Activated CD4-positive, alpha-beta T cell treated with anti-CD3 and anti-CD28 coated beads, Interleukin-2, amount 10 ng/mL, durations not matched to agents 7 days and 5 days (primary cell): ENCODE measurements around the gene ATG2A. TPM values are rescaled to one million over a fixed set of nuclear protein-coding genes. Genes with fewer than 3 reads are reported as not detected.

Experiments
- CTCF ChIA-PET: fragments of 350-600 bp; sonication (Branson Sonifier 250); formaldehyde crosslinking; loops from one replicate; lab custom pipeline; 2021; ENCODE audit warnings: antibody characterized with exemption; lab: Charles Lee
- POLR2A ChIA-PET: fragments of 350-600 bp; sonication (Branson Sonifier 250); formaldehyde crosslinking; loops from one replicate; lab custom pipeline; 2021; ENCODE audit warnings: antibody characterized with exemption; lab: Charles Lee
- DNase-seq: peaks from one replicate; pipeline ENCODE4 v3.0.0-alpha.2; 2020
- H3K27ac Mint-ChIP-seq: one replicate; pipeline ENCODE4 v1.8.0; 2021; ENCODE audit warnings: mild to moderate bottlenecking, moderate library complexity, mixed read lengths
- H3K27me3 Mint-ChIP-seq: one replicate; pipeline ENCODE4 v1.8.0; 2021; ENCODE audit warnings: mixed read lengths
- H3K36me3 Mint-ChIP-seq: one replicate; pipeline ENCODE4 v1.8.0; 2021; ENCODE audit warnings: low read depth, mixed read lengths
- H3K4me1 Mint-ChIP-seq: one replicate; pipeline ENCODE4 v1.8.0; 2021; ENCODE audit warnings: mixed read lengths
- H3K4me3 Mint-ChIP-seq: one replicate; pipeline ENCODE4 v1.8.0; 2021; ENCODE audit warnings: mild to moderate bottlenecking, moderate library complexity, mixed read lengths
- H3K9me3 Mint-ChIP-seq: one replicate; pipeline ENCODE4 v1.8.0; 2021; ENCODE audit warnings: mixed read lengths
- total RNA-seq, 2 experiments: library from RNA; stranded (reverse); gene quantifications; one replicate each; pipeline ENCODE4 v1.2.3, GENCODE V29; 2021

ATG2A gene
- total RNA-seq, 2 experiments from 2014 or later, result 23.0 to 25.7 TPM

DNA sequence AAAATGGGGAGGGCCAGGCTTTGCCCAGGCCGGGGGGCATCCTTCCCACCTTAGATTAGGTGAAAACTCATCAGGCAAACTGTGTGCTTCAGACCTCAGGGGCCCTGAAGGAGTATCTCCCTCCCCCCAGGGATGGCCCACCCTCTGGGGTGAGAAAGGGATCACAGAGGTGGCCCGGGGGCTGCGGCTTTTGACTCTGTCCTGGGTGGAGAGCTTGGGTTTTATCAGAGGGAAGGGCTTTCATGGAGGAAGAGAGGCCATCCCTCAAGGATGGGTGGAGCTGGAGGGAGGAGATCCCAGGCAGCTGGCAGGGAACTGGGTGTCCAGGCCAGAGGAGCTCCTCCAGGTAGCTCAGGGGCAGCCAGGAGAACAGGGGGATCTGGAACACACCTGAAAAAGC is 4.4 kb upstream of the ATG2A start:
- Mint-ChIP-seq H3K4me3 (no peak overlapping the region), H3K27ac (no peak overlapping the region), H3K9me3 (no peaks in the 10 kb centered on the region), H3K4me1 (peaks cover 28% of the 10 kb centered on the region), H3K36me3 (no peaks in the 10 kb centered on the region), H3K27me3 (no peaks in the 10 kb centered on the region)
- DNase-seq, result no peak
- ChIA-PET CTCF (interaction anchor here (1.0 kb wide), 1 partner anchor 21 kb away, joined by 5 read pairs; no protein-coding TSS in a partner anchor), POLR2A (no interaction called here)

DNA sequence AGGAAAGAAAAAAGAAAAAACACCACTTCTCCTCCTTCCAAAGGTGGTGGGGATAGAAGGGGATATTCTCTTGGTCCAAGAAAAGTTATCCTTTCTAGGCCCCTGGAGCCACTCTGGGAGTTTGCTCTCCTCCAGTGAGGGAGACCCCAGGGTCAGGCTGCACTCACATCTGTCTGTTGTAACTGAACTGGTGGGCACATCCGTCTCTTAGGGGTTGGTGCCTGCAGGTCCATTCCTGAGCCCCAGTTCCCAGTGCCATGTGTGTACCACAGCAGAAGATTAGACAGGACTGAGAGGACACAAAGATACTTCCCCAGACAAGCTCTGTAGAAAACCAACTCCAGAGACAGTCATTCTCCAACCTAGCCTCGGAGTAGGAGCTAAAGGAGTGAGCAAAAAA is 3.1 kb upstream of the ATG2A start:
- no peaks in the 10 kb centered on the region for H3K9me3 Mint-ChIP-seq
- POLR2A ChIA-PET, result no interaction called here
- no peak overlapping the region for H3K27ac Mint-ChIP-seq

DNA sequence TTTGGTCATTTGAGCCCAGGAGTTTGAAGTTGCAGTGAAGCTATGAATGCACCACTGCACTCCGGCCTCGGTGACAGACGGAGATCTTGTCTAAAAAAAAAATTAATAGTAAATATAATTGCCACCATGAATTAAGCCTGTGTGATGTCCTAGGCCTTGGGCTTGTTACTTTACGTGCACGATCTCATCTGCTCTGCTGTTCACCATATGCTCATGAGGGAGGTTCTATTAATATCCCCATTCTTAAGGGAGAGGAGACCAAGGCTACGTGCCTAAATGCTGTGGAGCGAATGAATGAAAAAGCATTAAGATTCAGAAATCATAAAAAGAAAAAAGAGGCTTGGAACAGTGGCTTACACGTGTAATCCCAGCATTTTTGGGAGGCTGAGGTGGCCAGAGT is 2.6 kb upstream of the ATG2A start:
- no peaks in the 10 kb centered on the region for H3K9me3 Mint-ChIP-seq
- POLR2A ChIA-PET, result no interaction called here
- no peak overlapping the region for H3K4me3 Mint-ChIP-seq
- peaks cover 34% of the 10 kb centered on the region for H3K4me1 Mint-ChIP-seq
- no peaks in the 10 kb centered on the region for H3K36me3 Mint-ChIP-seq
- CTCF ChIA-PET, result interaction anchor here (0.6 kb wide), 2 partner anchors 59 to 155 kb away, joined by 3 read pairs; no protein-coding TSS in a partner anchor
- no peak for DNase-seq
- no peaks in the 10 kb centered on the region for H3K27me3 Mint-ChIP-seq
- H3K27ac Mint-ChIP-seq, result no peak overlapping the region

More for the DNA sequence above, 3.1 kb upstream of the ATG2A start:
- DNase-seq, result no peak
- no peaks in the 10 kb centered on the region for H3K36me3 Mint-ChIP-seq
- H3K4me1 Mint-ChIP-seq, result peaks cover 35% of the 10 kb centered on the region
- H3K27me3 Mint-ChIP-seq, result no peaks in the 10 kb centered on the region
- CTCF ChIA-PET, result no interaction called here
- no peak overlapping the region for H3K4me3 Mint-ChIP-seq

DNA sequence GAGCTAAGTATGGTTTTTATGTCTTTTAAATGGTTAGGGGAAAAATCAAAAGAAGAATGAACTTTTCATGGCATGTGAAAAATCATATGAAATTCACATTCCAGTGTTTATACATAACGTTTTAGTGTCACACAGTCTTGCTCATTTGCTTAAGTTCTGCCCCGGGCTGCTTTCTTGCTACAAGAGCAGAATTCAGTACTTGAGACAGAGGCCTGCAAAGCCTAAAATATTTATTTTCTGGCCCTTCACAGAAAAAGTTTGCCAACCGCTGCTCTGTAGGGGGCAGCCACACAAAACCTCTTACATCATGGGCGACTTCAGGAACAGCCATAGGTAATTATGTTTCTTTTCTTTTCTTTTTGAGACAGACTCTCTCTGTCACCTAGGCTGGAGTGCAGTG is 1.0 kb upstream of the ATG2A start:
- CTCF ChIA-PET, result interaction anchor here (1.1 to 1.7 kb wide), 2 partner anchors 9 to 22 kb away, joined by 3 to 4 read pairs; no protein-coding TSS in a partner anchor
- Mint-ChIP-seq H3K9me3 (no peaks in the 10 kb centered on the region), H3K36me3 (no peaks in the 10 kb centered on the region), H3K27me3 (no peaks in the 10 kb centered on the region), H3K4me1 (peaks cover 25% of the 10 kb centered on the region), H3K27ac (peak overlapping the region; percentile 97), H3K4me3 (peak overlapping the region; percentile 85)
- no peak for DNase-seq
- POLR2A ChIA-PET, result no interaction called here

DNA sequence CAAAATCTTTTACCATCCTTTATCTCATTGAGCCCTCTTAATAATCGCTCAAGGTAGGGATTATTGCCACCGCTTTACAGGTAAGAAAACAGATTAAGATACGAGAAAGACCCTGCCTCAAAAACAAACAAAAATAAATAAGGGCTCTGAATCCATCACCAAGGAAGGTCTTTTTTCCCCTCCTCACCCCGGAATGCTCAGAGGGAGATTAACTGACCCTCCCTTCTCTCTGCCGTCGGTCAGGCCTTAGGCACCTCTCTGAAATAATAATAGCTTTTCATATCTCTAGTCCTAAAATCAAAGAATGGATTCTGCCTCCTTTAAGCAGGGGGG is 620 bp upstream of the ATG2A start:
- peak overlapping the region; percentile 85 for H3K4me3 Mint-ChIP-seq
- no peaks in the 10 kb centered on the region for H3K36me3 Mint-ChIP-seq
- no peaks in the 10 kb centered on the region for H3K27me3 Mint-ChIP-seq
- H3K9me3 Mint-ChIP-seq, result no peaks in the 10 kb centered on the region
- CTCF ChIA-PET, result interaction anchor here (1.1 to 1.7 kb wide), 2 partner anchors 10 to 21 kb away, joined by 3 to 4 read pairs; no protein-coding TSS in a partner anchor
- H3K27ac Mint-ChIP-seq, result peak overlapping the region; percentile 97
- H3K4me1 Mint-ChIP-seq, result peaks cover 25% of the 10 kb centered on the region
- POLR2A ChIA-PET, result no interaction called here
- DNase-seq, result no peak

DNA sequence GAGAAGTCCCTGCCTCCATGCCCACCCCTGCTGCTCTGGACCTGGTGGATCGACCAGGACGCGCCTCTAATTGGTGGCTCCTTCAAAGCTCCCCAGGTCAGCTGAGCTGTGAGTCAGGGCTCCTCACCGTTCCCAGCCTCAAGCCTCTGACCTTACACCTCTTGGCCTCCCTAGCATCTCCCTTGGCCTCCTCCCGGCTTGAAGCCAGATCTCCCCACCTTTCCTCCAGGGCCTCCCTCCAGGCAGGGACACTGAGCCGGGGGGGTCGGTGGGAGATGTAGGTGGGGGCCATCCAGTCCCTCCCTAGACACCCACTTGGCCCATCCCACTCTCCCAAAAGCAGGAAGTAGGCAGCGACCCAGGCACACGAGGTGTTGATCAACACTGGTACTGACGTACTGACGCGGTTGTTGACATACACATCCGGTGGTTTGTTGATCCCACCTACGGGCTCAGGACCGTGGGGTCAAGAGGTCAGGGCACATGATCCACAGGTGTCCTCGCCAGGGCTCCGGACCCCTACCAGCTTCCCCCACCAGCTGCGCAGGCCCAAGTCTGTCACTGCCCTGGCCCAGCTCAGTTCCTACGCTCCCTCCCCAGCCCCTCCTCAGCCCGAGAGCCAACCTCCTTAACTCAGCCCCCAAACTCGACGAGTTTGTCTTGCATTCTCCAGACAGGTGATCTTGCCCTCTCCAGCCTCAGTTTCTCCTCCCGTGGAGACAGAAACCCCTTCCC is 802 bp downstream of the ATG2A start:
- CTCF ChIA-PET, result interaction anchor here (1.0 to 1.5 kb wide), 4 partner anchors 16 to 98 kb away, joined by 3 to 6 read pairs (median 3); partner anchors contain the start of gene ARL2
- H3K27me3 Mint-ChIP-seq, result no peaks in the 10 kb centered on the region

DNA sequence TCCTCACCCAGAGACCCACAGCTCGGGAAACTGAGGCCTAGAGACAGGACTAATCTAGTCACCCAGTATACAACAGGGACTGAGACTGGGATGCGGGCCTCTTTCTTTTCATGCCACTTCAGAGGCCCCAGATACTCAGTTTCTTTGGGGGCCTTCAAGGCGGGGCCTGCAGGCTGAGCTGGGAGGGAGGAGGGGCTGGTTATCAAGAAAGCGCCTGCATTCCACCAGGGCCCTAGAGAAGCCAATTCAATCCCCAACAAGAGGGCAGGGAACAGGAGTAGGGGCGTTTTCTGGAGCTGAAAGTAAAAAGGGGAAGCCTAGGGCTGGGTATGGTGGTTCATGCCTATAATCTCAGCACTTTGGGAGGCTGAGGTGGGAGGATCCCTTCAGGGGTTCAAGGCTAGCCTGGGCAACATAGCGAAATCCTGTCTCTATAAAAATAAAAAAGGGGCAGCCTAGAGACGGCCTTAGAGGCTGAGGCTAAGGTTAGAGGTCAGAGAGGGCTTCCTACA is 1.6 kb downstream of the ATG2A start:
- Mint-ChIP-seq H3K27ac (peak overlapping the region; percentile 97), H3K36me3 (peaks cover 7% of the 10 kb centered on the region), H3K4me3 (peak overlapping the region; percentile 85), H3K27me3 (no peaks in the 10 kb centered on the region), H3K4me1 (peaks cover 25% of the 10 kb centered on the region), H3K9me3 (no peaks in the 10 kb centered on the region)
- ChIA-PET POLR2A (no interaction called here), CTCF (interaction anchor here (0.6 to 1.4 kb wide), 6 partner anchors 15 to 423 kb away, joined by 3 to 6 read pairs (median 4); partner anchors contain the start of gene SF1)
- no peak for DNase-seq

More for the DNA sequence above, 802 bp downstream of the ATG2A start:
- peaks cover 25% of the 10 kb centered on the region for H3K4me1 Mint-ChIP-seq
- peak; percentile 75 for DNase-seq
- H3K9me3 Mint-ChIP-seq, result no peaks in the 10 kb centered on the region
- peak overlapping the region; percentile 85 for H3K4me3 Mint-ChIP-seq
- H3K27ac Mint-ChIP-seq, result peak overlapping the region; percentile 97
- POLR2A ChIA-PET, result interaction anchor here (0.6 kb wide), 1 partner anchor 57 kb away, joined by 3 read pairs; no protein-coding TSS in a partner anchor
- peaks cover 6% of the 10 kb centered on the region for H3K36me3 Mint-ChIP-seq

DNA sequence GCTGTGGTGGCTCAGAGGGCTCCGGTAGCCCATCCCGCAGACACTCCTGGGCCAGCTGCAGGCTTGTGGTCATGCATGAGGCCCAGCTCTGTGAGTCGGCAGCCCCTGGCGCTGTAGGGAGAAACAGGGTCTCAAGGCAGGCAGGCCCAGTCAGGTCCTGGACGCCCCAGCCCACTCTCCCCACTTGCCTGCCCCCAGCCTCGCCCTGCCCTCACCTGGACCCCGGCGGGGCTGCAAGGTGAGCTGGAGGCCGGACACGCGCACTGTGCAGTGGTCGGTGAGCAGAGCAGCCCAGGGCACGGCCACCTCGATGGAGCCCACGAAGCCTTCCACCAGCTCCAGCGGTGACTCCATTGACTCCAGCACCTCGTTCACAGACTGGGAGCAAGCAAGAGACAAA is 2.9 kb downstream of the ATG2A start:
- Mint-ChIP-seq H3K27me3 (no peaks in the 10 kb centered on the region), H3K4me3 (no peak overlapping the region), H3K36me3 (peaks cover 7% of the 10 kb centered on the region), H3K27ac (no peak overlapping the region), H3K4me1 (peaks cover 25% of the 10 kb centered on the region), H3K9me3 (no peaks in the 10 kb centered on the region)
- DNase-seq, result no peak
- ChIA-PET POLR2A (no interaction called here), CTCF (no interaction called here)

DNA sequence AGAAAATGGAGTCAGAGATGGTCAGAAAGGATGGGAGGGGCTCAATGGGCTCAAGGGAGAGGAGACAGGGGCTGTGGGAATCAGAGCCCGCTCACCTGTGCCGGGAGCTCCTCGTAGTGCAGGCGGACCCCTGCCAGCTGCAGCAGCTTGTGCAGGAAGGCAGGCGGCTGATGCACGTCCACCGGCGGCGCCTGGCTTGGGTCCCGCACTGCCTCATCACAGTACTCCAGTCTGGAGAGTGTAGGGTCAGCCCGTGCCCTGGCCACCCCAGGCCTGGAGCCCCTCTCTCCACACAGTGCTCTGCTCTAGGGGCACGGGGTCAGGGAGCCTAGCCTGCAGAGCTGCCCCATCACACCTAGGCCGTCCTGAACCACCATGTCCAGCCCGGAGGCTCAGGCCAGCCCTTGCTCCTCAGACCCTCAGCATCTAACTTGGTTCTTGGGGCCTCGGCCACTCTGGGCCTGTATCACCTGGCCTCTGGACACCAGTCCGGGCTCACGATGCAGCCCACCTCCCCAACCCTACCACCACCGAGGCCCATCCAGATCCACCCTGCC is 3.8 kb downstream of the ATG2A start:
- POLR2A ChIA-PET, result no interaction called here
- no peak overlapping the region for H3K4me3 Mint-ChIP-seq

DNA sequence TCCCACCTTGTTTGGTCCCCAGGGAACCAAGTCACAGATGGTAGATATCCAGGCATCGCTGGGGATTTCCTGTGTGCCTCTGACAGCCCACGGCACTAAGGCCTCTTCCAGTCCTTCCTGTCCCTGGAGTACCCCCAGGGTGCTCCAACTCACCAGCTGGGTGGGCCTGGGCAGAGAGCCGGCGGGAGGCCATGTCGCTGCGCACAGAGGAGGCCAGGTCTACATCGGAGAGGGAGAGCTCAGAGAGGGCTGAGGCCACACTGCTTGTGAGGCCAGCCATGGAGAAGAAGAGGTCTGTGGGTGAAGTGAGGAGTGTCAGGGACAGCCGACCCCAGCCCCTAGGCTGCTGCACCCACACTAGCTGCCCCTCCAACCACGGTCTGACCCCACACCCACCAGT is 5.3 kb downstream of the ATG2A start:
- H3K4me1 Mint-ChIP-seq, result peaks cover 13% of the 10 kb centered on the region
- DNase-seq, result no peak
- no peak overlapping the region for H3K4me3 Mint-ChIP-seq
- H3K27me3 Mint-ChIP-seq, result no peaks in the 10 kb centered on the region
- POLR2A ChIA-PET, result no interaction called here
- peak overlapping the region; percentile 58 for H3K27ac Mint-ChIP-seq
- H3K9me3 Mint-ChIP-seq, result no peaks in the 10 kb centered on the region
- H3K36me3 Mint-ChIP-seq, result peaks cover 12% of the 10 kb centered on the region
- CTCF ChIA-PET, result interaction anchor here (0.6 to 1.9 kb wide), 6 partner anchors 11 to 206 kb away, joined by 3 to 6 read pairs (median 4); partner anchors contain the start of gene ZNHIT2

More for the DNA sequence above, 3.8 kb downstream of the ATG2A start:
- no peak overlapping the region for H3K27ac Mint-ChIP-seq
- CTCF ChIA-PET, result interaction anchor here (1.3 kb wide), 1 partner anchor 16 kb away, joined by 4 read pairs; no protein-coding TSS in a partner anchor
- H3K4me1 Mint-ChIP-seq, result peaks cover 23% of the 10 kb centered on the region
- H3K9me3 Mint-ChIP-seq, result no peaks in the 10 kb centered on the region
- H3K36me3 Mint-ChIP-seq, result peaks cover 7% of the 10 kb centered on the region
- no peaks in the 10 kb centered on the region for H3K27me3 Mint-ChIP-seq
- no peak for DNase-seq

DNA sequence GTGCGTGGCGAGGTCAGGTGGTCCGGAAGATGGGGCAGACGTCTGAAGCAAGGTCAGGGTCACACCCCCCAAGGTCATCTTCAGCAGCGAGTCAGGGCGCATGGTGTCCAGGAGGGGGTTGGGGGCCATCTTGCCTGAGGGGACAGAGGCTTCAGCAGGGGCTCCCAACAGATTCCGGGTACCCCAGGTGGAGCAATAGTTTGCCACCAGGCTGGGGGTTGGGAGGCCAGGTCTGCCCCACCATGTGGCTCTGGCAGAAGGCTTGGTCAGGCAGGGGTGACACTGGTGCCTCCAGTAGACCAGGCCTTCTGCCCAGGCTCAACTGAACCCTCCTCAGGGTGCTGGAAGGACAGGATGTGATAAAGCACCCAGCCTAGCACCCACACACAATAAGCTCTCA is 5.9 kb downstream of the ATG2A start:
- Mint-ChIP-seq H3K4me3 (no peak overlapping the region), H3K4me1 (peaks cover 10% of the 10 kb centered on the region), H3K27ac (no peak overlapping the region), H3K27me3 (no peaks in the 10 kb centered on the region), H3K36me3 (peaks cover 12% of the 10 kb centered on the region), H3K9me3 (no peaks in the 10 kb centered on the region)
- no peak for DNase-seq
- ChIA-PET POLR2A (no interaction called here), CTCF (interaction anchor here (1.2 to 1.9 kb wide), 4 partner anchors 17 to 206 kb away, joined by 3 to 6 read pairs (median 4); partner anchors contain the start of gene ZNHIT2)

DNA sequence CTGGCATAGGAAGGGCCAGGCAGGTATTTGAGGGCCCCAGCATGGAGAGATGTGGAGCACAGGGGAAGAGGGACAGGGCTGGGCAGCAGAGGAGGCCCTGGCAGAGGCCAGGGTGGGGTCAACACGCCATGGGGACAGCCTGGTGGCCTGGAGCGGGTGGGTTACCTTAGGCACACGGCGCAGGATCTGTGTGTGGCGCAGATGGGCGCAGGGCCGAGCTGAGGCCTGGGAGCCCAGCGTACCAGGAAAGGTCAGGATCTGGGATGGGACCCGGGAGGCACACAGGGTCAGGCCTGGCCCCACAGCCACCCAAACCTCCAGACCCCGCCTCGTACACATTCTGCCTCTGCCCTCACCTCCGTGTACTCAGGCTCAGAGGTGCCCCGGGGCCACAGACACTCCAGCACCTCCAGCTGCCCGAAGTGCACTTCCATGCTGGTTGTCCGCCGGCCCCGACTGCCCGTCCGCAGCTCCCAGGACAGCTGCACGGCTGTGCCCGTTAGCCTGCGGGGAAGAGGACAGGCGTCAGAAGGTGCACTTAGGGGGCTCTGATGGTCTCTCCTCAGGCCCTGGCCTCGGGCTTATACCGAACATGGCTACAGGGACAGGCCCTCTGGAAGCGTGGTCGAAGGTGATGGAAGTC is 6.4 kb downstream of the ATG2A start:
- ChIA-PET CTCF (interaction anchor here (0.6 kb wide), 1 partner anchor 54 kb away, joined by 3 read pairs; no protein-coding TSS in a partner anchor), POLR2A (no interaction called here)
- peaks cover 14% of the 10 kb centered on the region for H3K36me3 Mint-ChIP-seq
- no peak overlapping the region for H3K4me3 Mint-ChIP-seq
- H3K27me3 Mint-ChIP-seq, result no peaks in the 10 kb centered on the region
- H3K27ac Mint-ChIP-seq, result peak overlapping the region; percentile 6
- DNase-seq, result no peak
- H3K9me3 Mint-ChIP-seq, result no peaks in the 10 kb centered on the region
- peaks cover 6% of the 10 kb centered on the region for H3K4me1 Mint-ChIP-seq
